ENCODE measurements around the gene HS6ST3.
"Not testable (repeated sequence)": the region's sequence is repeated elsewhere in the genome, so short reads cannot be mapped to it uniquely, and the experiment has no call there.

HS6ST3 gene

GRCh38 chr13:96473526-96474180 is 383.7 kb downstream of the HS6ST3 start:
- no peak for DNase-seq

- no peak for DNase-seq
Measured at GRCh38 chr13:96474181-96474557, 384.3 kb downstream of the HS6ST3 start.

GRCh38 chr13:96475103-96475502 is 385.2 kb downstream of the HS6ST3 start:
- DNase-seq, result no peak

GRCh38 chr13:96481482-96481881 is 391.6 kb downstream of the HS6ST3 start:
- no peak for DNase-seq

DNA sequence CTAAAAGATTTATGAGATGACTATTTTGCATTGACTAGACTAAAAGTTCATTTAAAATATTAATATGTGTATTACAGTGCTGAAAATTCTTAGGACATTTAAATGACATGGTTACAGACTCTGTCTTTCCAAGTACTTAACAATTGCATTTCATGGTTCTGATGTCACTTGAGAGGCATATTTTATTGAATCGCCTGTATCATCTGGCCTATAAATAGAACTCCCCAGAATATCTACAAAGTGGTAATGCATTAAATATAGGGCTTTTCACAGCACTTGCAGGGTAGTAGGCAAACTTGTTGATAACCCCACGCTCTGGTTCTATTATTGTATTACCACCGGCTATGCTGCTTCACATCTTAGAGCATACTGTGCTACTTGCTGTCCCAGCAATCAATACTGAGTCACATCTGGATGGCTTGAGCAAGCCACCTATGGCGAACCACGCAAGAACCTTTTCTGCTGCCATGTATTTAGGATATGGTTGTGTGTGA is 400.6 kb downstream of the HS6ST3 start:
- no peak for DNase-seq

DNA sequence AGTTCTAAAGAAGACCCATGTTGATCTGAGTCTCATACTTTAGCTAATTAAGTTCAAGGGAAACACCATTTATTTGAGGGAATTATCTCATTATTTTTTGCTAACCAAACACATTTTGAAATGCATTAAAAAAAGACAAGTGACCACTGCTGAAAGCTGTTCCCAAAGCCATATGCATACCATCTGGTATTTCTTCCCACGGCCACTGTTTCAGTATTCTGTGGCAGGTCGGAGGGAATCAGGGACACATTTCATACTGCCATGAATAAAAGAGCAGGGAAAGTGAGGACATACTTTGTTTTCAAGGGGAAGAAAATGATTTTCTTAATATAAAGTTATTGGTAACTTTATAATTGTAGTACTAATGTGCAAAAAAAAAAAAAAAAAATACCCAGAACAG is 401.2 kb downstream of the HS6ST3 start:
- DNase-seq, result no peak

DNA sequence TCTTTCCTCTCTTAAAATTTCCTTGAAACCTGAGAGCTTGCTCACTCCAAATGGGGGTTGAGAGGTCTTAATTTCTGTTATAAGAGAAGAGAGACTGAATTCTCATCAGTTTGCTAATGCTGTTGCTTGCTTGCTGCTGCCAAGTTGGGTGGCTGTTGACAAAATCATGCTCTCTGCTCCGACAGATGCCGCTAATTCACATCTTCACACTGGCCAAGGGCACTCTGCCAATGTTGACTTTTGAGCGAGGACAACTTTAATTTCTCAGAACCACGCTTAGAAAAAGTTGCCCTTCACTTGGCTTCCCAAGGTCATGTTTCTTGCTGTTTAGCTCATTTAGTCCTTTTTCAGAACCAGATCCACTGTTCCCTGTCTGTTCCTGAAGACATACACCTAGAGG is 402.9 kb downstream of the HS6ST3 start:
- DNase-seq, result no peak

DNA sequence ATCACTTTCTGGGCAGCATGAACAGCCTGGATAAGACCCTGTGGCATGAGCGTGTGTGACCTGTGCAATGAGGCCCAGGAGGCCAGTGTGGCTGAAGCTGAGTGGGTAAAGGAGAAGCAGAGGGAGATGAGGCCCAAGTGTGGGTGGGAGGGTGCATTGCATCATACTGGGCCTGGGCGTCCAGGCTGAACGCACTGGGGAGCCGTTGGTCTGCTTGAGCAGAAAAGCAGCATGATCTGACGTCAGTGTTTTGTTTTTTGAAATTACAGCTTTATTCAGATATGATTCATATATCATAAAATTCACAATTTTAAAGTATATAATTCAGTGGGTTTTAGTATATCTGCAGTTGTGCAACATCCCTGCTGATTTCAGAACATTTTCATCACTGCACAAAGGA is 409.7 kb downstream of the HS6ST3 start:
- DNase-seq, result no peak

- DNase-seq, result no peak
Measured at GRCh38 chr13:96500953-96501352, 411.0 kb downstream of the HS6ST3 start.

DNA sequence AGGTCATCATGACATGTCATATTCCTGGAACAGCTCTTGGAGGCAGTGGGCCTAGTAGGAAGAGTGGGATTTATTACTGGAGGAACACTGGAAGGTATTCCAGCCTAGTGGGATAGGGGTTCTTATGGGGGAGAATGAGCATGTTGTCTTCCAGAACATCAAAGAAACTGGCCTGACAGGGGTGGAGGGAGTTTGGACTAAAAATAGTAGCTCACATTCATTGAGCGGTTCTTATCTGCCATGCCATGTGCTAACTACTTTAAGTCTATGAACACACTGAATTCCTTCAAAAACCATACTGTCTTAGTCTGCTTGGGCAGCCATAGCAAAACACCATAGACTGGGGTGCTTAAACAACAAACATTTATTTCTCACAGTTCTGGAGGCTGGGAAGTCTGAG is 413.6 kb downstream of the HS6ST3 start:
- no peak for DNase-seq

- no peak for DNase-seq
Measured at GRCh38 chr13:96511587-96511986, 421.7 kb downstream of the HS6ST3 start.

DNA sequence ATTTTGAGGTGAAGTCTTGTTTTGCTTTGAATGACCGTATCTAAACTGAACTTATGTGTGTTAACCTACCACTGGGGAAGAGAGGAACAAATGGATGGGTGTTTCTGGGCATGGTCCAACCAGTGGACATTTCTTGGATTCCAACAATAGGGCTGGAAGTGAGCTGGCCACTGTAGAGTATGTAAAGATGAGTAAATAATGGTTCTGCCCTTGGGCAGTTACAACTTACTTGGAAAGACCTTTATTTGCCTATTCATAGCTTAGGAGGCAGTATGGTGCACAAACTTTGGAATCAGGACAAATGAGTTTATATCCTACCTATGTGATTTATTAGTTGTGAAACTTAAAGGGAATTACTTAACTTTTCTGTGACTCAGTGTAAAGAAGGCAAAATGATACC is 429.5 kb downstream of the HS6ST3 start:
- no peak for DNase-seq

DNA sequence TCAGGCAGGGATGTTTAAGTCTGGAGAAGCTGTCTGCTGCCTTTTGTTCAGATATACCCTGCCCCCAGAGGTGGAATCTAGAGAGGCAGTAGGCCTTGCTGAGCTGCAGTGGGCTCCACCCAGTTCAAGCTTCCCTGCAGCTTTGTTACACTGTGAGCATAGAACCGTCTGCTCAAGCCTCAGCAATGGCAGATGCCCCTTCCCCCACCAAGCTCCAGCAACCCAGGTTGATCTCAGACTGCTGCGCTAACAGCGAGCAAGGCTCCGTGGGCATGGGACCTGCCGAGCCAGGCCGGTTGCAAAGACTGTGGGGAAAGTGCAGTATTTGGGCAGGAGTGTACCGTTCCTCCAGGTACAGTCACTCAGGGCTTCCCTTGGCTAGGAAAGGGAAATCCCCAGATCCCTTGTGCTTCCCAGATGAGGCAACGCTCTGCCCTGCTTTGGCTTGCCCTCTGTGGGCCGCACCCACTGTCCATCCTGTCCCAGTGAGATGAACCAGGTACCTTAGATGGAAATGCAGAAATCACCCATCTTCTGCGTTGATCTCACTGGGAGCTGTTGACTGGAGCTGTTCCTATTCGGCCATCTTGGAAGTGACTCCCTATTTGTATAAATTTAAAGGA is 434.6 kb downstream of the HS6ST3 start:
- not testable (repeated sequence) for DNase-seq

- DNase-seq, result no peak
Measured at GRCh38 chr13:96525715-96526114, 435.8 kb downstream of the HS6ST3 start.

DNA sequence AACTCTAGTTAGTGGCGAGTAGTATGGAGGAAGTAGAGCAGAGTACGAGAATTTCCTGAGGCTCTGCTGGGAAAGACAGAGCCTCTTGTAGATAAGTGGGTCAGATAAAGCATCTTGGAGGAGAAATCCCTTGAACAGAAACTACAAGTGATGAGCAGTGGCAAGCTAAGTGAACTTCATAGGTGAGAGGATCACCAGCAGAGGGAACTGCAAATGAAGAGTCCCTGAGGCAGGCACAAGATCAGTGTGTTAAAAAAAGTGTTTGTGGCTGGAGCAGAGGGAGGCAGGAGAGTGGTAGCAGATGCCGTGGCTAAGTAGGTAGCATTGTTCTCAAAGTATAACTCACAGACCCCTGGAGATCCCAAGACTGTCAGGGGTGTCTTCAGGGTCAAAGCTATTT is 437.6 kb downstream of the HS6ST3 start:
- DNase-seq, result no peak

- DNase-seq, result no peak
Measured at GRCh38 chr13:96532804-96533203, 442.9 kb downstream of the HS6ST3 start.

DNA sequence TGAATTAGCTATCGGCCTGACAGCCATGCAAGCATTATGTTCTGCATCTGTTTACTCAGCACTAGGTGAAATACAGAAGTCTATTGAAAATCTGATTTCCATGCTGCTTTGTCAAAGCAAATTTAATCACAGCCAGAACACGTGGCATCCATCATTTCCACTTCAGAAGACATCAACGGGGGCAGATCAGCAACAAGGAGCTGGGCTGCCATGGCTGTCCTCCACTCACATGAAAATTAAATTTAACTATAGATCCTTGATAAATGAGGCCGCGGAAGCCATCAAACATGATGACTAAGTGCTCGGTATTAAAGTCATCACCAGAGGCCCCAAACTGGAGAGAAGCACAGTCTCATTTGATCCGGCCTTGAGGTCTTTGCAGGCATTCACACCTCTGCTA is 443.5 kb downstream of the HS6ST3 start:
- no peak for DNase-seq

- no peak for DNase-seq
Measured at GRCh38 chr13:96539791-96540190, 449.9 kb downstream of the HS6ST3 start.

GRCh38 chr13:96540670-96541069 is 450.8 kb downstream of the HS6ST3 start:
- DNase-seq, result no peak

GRCh38 chr13:96542986-96543385 is 453.1 kb downstream of the HS6ST3 start:
- no peak for DNase-seq

GRCh38 chr13:96544957-96545356 is 455.1 kb downstream of the HS6ST3 start:
- no peak for DNase-seq

DNA sequence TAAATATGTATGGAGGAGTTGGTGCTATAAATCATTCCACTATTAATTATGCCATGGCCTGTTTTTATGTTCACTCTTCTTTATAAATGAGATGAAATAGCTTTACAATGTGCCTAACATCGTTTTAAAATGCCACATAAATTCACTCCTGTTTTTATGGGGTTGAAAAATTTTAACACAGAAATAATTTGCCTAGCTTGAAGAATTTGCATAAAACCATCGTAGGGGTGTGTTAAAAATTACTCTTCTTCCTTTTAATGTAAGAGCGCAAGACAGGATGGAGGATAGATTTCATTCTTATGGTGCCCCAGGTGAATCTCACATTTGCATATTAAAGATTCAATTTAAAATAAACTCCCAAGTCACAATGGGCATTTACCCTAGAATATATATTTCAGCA is 456.6 kb downstream of the HS6ST3 start:
- DNase-seq, result no peak

GRCh38 chr13:96551546-96551945 is 461.6 kb downstream of the HS6ST3 start:
- DNase-seq, result no peak

GRCh38 chr13:96552559-96552958 is 462.7 kb downstream of the HS6ST3 start:
- no peak for DNase-seq

DNA sequence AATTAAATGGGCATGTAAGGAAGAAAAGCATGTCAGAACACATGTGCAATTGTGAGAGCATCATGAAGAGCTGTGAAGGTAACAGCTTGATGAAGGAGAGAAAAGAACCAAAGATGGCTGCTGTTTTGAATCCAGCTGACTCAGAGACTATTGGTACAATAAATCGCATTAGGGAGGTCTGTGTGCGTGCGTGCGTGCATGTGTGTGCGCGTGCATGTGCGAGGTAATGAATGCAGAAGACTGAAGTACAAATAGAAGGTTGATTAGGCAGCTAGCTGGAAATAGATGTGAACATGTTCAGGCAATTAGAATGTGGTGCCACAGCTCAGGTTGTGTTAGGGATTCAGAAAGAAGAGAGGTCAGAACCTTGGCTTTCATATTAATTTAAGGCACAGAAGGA is 463.9 kb downstream of the HS6ST3 start:
- DNase-seq, result no peak
